Skeletal muscle tissue (tissue), 4 donors: Measurements from ENCODE around the gene PPM1F. TPM values are rescaled to one million over a fixed set of nuclear protein-coding genes. Genes with fewer than 3 reads are reported as not detected.
"Not testable (repeated sequence)": the region's sequence is repeated elsewhere in the genome, so short reads cannot be mapped to it uniquely, and the experiment has no call there.

Experiments used
- H3K27ac ChIP-seq: one replicate; pipeline ENCODE4 v1.7.0; 2013; ENCODE audit warnings: mild to moderate bottlenecking, low read depth, low read length, inconsistent platforms
- H3K27me3 ChIP-seq, 3 donors: one replicate each; pipeline ENCODE4 v1.7.0; 2013; ENCODE audit warnings: low read length in 3 of 3; ENCODE audit not compliant: control insufficient read depth in 3 of 3, insufficient read depth in 3 of 3
- H3K36me3 ChIP-seq, 3 donors: one replicate each; pipeline ENCODE4 v1.7.0; 2013; ENCODE audit warnings: low read length in 3 of 3; ENCODE audit not compliant: control insufficient read depth in 3 of 3, insufficient read depth in 3 of 3
- H3K4me1 ChIP-seq, 3 donors: one replicate each; pipeline ENCODE4 v1.7.0; 2013; ENCODE audit warnings: low read length in 3 of 3, mild to moderate bottlenecking in 3 of 3; ENCODE audit not compliant: control insufficient read depth in 3 of 3, insufficient read depth in 3 of 3
- H3K4me3 ChIP-seq, 3 donors: one replicate each; pipeline ENCODE4 v1.7.0; 2013; ENCODE audit warnings: low read length in 3 of 3
- H3K9ac ChIP-seq, 3 donors: one replicate each; pipeline ENCODE4 v1.7.0; 2013; ENCODE audit warnings: low read length in 3 of 3, mild to moderate bottlenecking in 3 of 3, moderate library complexity in 2 of 3, low read depth in 1 of 3
- H3K9me3 ChIP-seq, 3 donors: one replicate each; pipeline ENCODE4 v1.7.0; 2013; ENCODE audit warnings: low read length in 3 of 3; ENCODE audit not compliant: control insufficient read depth in 3 of 3
- total RNA-seq: library from RNA; depleted of rRNA; stranded (reverse); fragments of >200 nt; gene quantifications from one replicate; pipeline ENCODE4 v1.2.3, GENCODE V29; 2014
- donor health status: Osteomylitis.

The PPM1F gene
- total RNA-seq, 1 donor from 2014 or later, result 38.6 TPM

GRCh38 chr22:21898354-21898896 lies 54.2 kb downstream of the PPM1F start:
- H3K4me3 ChIP-seq, result no peak overlapping the region
- no peaks in the 10 kb centered on the region for H3K9me3 ChIP-seq
- no peak overlapping the region for H3K27ac ChIP-seq
- H3K4me1 ChIP-seq, result no peaks in the 10 kb centered on the region
- no peak overlapping the region for H3K9ac ChIP-seq
- no peaks in the 10 kb centered on the region for H3K36me3 ChIP-seq
- no peaks in the 10 kb centered on the region for H3K27me3 ChIP-seq

- Histone ChIP-seq H3K9me3 (no peaks in the 10 kb centered on the region), H3K4me3 (no peak overlapping the region), H3K9ac (no peak overlapping the region), H3K36me3 (no peaks in the 10 kb centered on the region), H3K27me3 (no peaks in the 10 kb centered on the region), H3K27ac (no peak overlapping the region), H3K4me1 (no peaks in the 10 kb centered on the region)
Observed at GRCh38 chr22:21896951-21897513, 55.6 kb downstream of the PPM1F start.

- not testable (repeated sequence) for H3K4me1 ChIP-seq, H3K9ac ChIP-seq, H3K36me3 ChIP-seq, H3K27ac ChIP-seq, H3K27me3 ChIP-seq, H3K9me3 ChIP-seq, H3K4me3 ChIP-seq
Observed at GRCh38 chr22:21896275-21896674, 56.4 kb downstream of the PPM1F start.

GRCh38 chr22:21894799-21895198 lies 57.8 kb downstream of the PPM1F start:
- no peak overlapping the region for H3K27ac ChIP-seq
- no peaks in the 10 kb centered on the region for H3K36me3 ChIP-seq
- peaks cover 0 to 1% (median 0%) of the 10 kb centered on the region in 3 donors for H3K4me1 ChIP-seq
- no peak overlapping the region for H3K4me3 ChIP-seq
- H3K9ac ChIP-seq, result no peak overlapping the region
- H3K27me3 ChIP-seq, result no peaks in the 10 kb centered on the region
- H3K9me3 ChIP-seq, result no peaks in the 10 kb centered on the region

- no peaks in the 10 kb centered on the region for H3K27me3 ChIP-seq
- peaks cover 0 to 2% (median 0%) of the 10 kb centered on the region in 3 donors for H3K4me1 ChIP-seq
- no peaks in the 10 kb centered on the region for H3K36me3 ChIP-seq
- no peak overlapping the region for H3K4me3 ChIP-seq
- no peak overlapping the region for H3K27ac ChIP-seq
- no peaks in the 10 kb centered on the region for H3K9me3 ChIP-seq
- H3K9ac ChIP-seq, result no peak overlapping the region
Observed at GRCh38 chr22:21889251-21889990, 63.2 kb downstream of the PPM1F start.

- Histone ChIP-seq H3K4me3 (no peak overlapping the region), H3K27me3 (no peaks in the 10 kb centered on the region), H3K9ac (no peak overlapping the region), H3K4me1 (peaks cover 0 to 2% (median 0%) of the 10 kb centered on the region in 3 donors), H3K9me3 (no peaks in the 10 kb centered on the region), H3K27ac (no peak overlapping the region), H3K36me3 (no peaks in the 10 kb centered on the region)
Observed at GRCh38 chr22:21887841-21888240, 64.8 kb downstream of the PPM1F start.

- H3K36me3 ChIP-seq, result not testable (repeated sequence)
Observed at GRCh38 chr22:21883930-21884329, 68.7 kb downstream of the PPM1F start.

GRCh38 chr22:21882754-21883333 lies 69.8 kb downstream of the PPM1F start:
- H3K36me3 ChIP-seq, H3K9ac ChIP-seq, H3K27ac ChIP-seq, H3K4me3 ChIP-seq, H3K27me3 ChIP-seq, H3K4me1 ChIP-seq, H3K9me3 ChIP-seq: not testable (repeated sequence)

More at GRCh38 chr22:21883930-21884329, 68.7 kb downstream of the PPM1F start:
- not testable (repeated sequence) for H3K4me1 ChIP-seq, H3K4me3 ChIP-seq, H3K27ac ChIP-seq, H3K9ac ChIP-seq, H3K27me3 ChIP-seq, H3K9me3 ChIP-seq

GRCh38 chr22:21881841-21882753 lies 70.6 kb downstream of the PPM1F start:
- no peak overlapping the region for H3K9ac ChIP-seq
- H3K27me3 ChIP-seq, result no peaks in the 10 kb centered on the region
- no peaks in the 10 kb centered on the region for H3K36me3 ChIP-seq
- H3K4me3 ChIP-seq, result no peak overlapping the region
- no peak overlapping the region for H3K27ac ChIP-seq
- H3K9me3 ChIP-seq, result no peaks in the 10 kb centered on the region
- H3K4me1 ChIP-seq, result no peaks in the 10 kb centered on the region
